Measurements from ENCODE around the gene LYZL4. TPM values are rescaled to one million over a fixed set of nuclear protein-coding genes. Genes with fewer than 3 reads are reported as not detected.

LYZL4 gene
- not detected for total RNA-seq

GRCh38 chr3:42410370-42411131, at the start of gene LYZL4:
TSS of gene LYZL4 (minus strand) at chr3:42410610. CDS start at chr3:42407251, 3,359 bp downstream.
- Histone ChIP-seq H3K4me1 (no peaks in the 10 kb centered on the region), H3K27ac (no peak within 1 kb of the TSS), H3K9me3 (no peaks in the 10 kb centered on the region), H3K4me3 (no peak within 1 kb of the TSS), H3K36me3 (no peaks in the 10 kb centered on the region), H3K27me3 (no peaks in the 10 kb centered on the region)
- DNase-seq (ENCODE audit: low spot score in 2 of 2), result no peak
- WGBS, 2 donors, result 64% methylated on average over 5 of the region's 5 CpGs
- TF ChIP-seq POLR2A (IDR thresholded peaks at IDR 0.05) (no peak), CTCF (IDR thresholded peaks at IDR 0.05) (no peak), EP300 (IDR thresholded peaks at IDR 0.05) (no peak)

GRCh38 chr3:42459151-42459550, 48.7 kb upstream of the LYZL4 start:
- no peaks in the 10 kb centered on the region for H3K4me1 ChIP-seq
- DNase-seq (ENCODE audit: low spot score in 2 of 2), result no peak
- peaks cover 0 to 8% (median 0%) of the 10 kb centered on the region in 4 donors for H3K9me3 ChIP-seq
- TF ChIP-seq EP300 (IDR thresholded peaks at IDR 0.05) (no peak), CTCF (IDR thresholded peaks at IDR 0.05) (no peak), POLR2A (IDR thresholded peaks at IDR 0.05) (no peak)
- no peaks in the 10 kb centered on the region for H3K27me3 ChIP-seq
- no peak overlapping the region for H3K27ac ChIP-seq
- no peak overlapping the region for H3K4me3 ChIP-seq
- H3K36me3 ChIP-seq, result no peaks in the 10 kb centered on the region

GRCh38 chr3:42456211-42456610, 45.8 kb upstream of the LYZL4 start:
- peaks cover 0 to 14% (median 0%) of the 10 kb centered on the region in 4 donors for H3K9me3 ChIP-seq
- no peaks in the 10 kb centered on the region for H3K4me1 ChIP-seq
- no peaks in the 10 kb centered on the region for H3K27me3 ChIP-seq
- no peak for DNase-seq (ENCODE audit: low spot score in 2 of 2)
- no peak overlapping the region for H3K27ac ChIP-seq
- no peaks in the 10 kb centered on the region for H3K36me3 ChIP-seq
- no peak overlapping the region for H3K4me3 ChIP-seq
- no peak for TF ChIP-seq CTCF (IDR thresholded peaks at IDR 0.05)
- TF ChIP-seq POLR2A (IDR thresholded peaks at IDR 0.05), result no peak
- TF ChIP-seq EP300 (IDR thresholded peaks at IDR 0.05), result no peak

GRCh38 chr3:42451546-42452230, 41.3 kb upstream of the LYZL4 start:
- no peak for DNase-seq (ENCODE audit: low spot score in 2 of 2)
- no peak overlapping the region for H3K4me3 ChIP-seq
- 57 to 62% methylated on average over 2 of the region's 2 CpGs for WGBS, 2 donors
- H3K27ac ChIP-seq, result no peak overlapping the region
- no peak for TF ChIP-seq POLR2A (IDR thresholded peaks at IDR 0.05)
- no peak for TF ChIP-seq EP300 (IDR thresholded peaks at IDR 0.05)
- no peak for TF ChIP-seq CTCF (IDR thresholded peaks at IDR 0.05)
- H3K36me3 ChIP-seq, result no peaks in the 10 kb centered on the region
- H3K9me3 ChIP-seq, result peaks cover 0 to 14% (median 0%) of the 10 kb centered on the region in 4 donors
- no peaks in the 10 kb centered on the region for H3K27me3 ChIP-seq
- no peaks in the 10 kb centered on the region for H3K4me1 ChIP-seq

- H3K27ac ChIP-seq, result no peak overlapping the region
- H3K4me3 ChIP-seq, result no peak overlapping the region
- no peaks in the 10 kb centered on the region for H3K4me1 ChIP-seq
- no peak for TF ChIP-seq CTCF (IDR thresholded peaks at IDR 0.05)
- no peak for TF ChIP-seq POLR2A (IDR thresholded peaks at IDR 0.05)
- TF ChIP-seq EP300 (IDR thresholded peaks at IDR 0.05), result no peak
- no peak for DNase-seq (ENCODE audit: low spot score in 2 of 2)
- peaks cover 0 to 14% (median 0%) of the 10 kb centered on the region in 4 donors for H3K9me3 ChIP-seq
- no peaks in the 10 kb centered on the region for H3K27me3 ChIP-seq
- WGBS, 2 donors, result 66 to 70% methylated on average over 2 of the region's 2 CpGs
- no peaks in the 10 kb centered on the region for H3K36me3 ChIP-seq
Measured at GRCh38 chr3:42451116-42451515, 40.7 kb upstream of the LYZL4 start.

Data from tibial nerve (tissue), 4 donors.